Vagina (tissue), 2 donors: Measurements from ENCODE around the gene PRR19. TPM values are rescaled to one million over a fixed set of nuclear protein-coding genes. Genes with fewer than 3 reads are reported as not detected.

Experiments used
- DNase-seq, 2 donors: peaks; one replicate each; pipeline ENCODE4 v3.0.0-alpha.2; 2017; ENCODE audit errors: extremely low spot score in 2 of 2
- H3K27ac ChIP-seq: fragments of 200-600 bp; sonication (generic); one replicate; pipeline ENCODE4 v1.5.1; 2019
- H3K27me3 ChIP-seq: fragments of 200-600 bp; sonication (generic); one replicate; pipeline ENCODE4 v1.5.1; 2019
- H3K36me3 ChIP-seq, 2 donors: fragments of 200-600 bp; sonication (generic); one replicate each; pipeline ENCODE4 v1.5.1; 2017 to 2019
- H3K4me1 ChIP-seq: fragments of 200-600 bp; sonication (generic); one replicate; pipeline ENCODE4 v1.5.1; 2019
- H3K4me3 ChIP-seq, 2 donors: fragments of 200-600 bp; sonication (generic); 1 replicate in 1 of 2; 2 replicates in 1 of 2; pipeline ENCODE4 v1.5.1; 2016 to 2019
- H3K9me3 ChIP-seq: fragments of 200-600 bp; sonication (generic); one replicate; pipeline ENCODE4 v1.5.1; 2019
- POLR2A ChIP-seq, 2 donors: fragments of 450-650 bp; IDR thresholded peaks; one replicate each; pipeline ENCODE4 v1.6.1; 2017; ENCODE audit warnings: antibody characterized with exemption in 2 of 2, mild to moderate bottlenecking in 2 of 2, moderate library complexity in 2 of 2
- POLR2AphosphoS5 ChIP-seq, 2 donors: sonication (generic); formaldehyde crosslinking; IDR thresholded peaks; one replicate each; pipeline ENCODE4 v1.9.0; 2017; ENCODE audit warnings: antibody characterized with exemption in 2 of 2, mild to moderate bottlenecking in 2 of 2, low read depth in 1 of 2; ENCODE audit not compliant: insufficient read depth in 1 of 2
- intact Hi-C: fragments of 100-400 bp; cut with DNase I; formaldehyde crosslinking; loops from one replicate; pipeline ENCODE4 v1.15.1; 2023
- total RNA-seq: library from RNA; depleted of rRNA; stranded (reverse); fragments of >200 nt; gene quantifications from one replicate; pipeline ENCODE4 v1.2.3, GENCODE V29; 2016
- TF ChIP-seq, protein P1 (sequence below), 3 experiments: fragments of 450-650 bp in 2 of 3; fragments of 200-600 bp in 1 of 3; sonication (generic) in 1 of 3; IDR thresholded peaks; one replicate each; pipeline ENCODE4 v1.5.1; 2017 to 2019; ENCODE audit warnings: antibody characterized with exemption in 3 of 3, mild to moderate bottlenecking in 2 of 3, moderate library complexity in 2 of 3

Gene PRR19
- total RNA-seq, 1 donor from 2014 or later = not detected

DNA sequence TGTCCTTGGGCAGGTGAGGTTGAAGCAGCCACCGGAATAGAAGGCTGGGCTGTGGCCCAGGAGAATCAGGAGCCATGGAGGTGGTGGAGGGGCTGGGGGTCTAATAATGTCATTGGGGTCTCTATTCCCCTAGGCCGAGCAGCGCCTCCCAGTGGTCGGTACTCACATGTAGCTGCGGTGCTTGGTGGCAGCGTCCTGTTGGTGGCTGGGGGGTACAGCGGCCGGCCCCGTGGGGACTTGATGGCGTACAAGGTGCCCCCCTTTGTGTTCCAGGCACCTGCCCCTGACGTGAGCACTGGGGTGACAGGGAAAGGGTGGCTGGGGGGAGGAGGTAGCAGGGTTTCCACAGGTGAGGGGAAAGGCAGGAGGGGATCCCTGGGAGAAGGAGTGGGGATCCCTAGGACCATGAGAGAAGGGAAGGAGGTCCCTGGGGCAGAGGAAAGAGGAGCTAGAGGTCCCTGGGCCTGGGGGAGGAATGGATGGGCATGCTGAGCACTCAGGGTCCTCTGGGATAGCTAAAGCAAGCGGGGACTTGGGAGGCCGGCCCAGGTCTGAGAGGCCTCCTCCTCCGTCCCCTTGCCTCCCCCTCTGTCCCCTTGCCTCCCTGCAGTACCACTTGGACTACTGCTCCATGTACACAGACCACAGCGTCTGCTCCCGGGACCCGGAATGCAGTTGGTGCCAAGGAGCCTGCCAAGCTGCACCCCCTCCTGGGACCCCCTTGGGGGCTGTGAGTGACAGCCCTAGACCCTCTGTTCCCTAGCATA lies 41.6 kb downstream of the PRR19 start:
- H3K36me3 ChIP-seq = peaks cover 0 to 10% of the 10 kb centered on the region in 2 donors
- TF ChIP-seq POLR2A (IDR thresholded peaks at IDR 0.05) (no peak), POLR2AphosphoS5 (IDR thresholded peaks at IDR 0.05; ENCODE audit: insufficient read depth in 1 of 2, low read depth in 1 of 2) (no peak)
- TF ChIP-seq, protein P1, sequence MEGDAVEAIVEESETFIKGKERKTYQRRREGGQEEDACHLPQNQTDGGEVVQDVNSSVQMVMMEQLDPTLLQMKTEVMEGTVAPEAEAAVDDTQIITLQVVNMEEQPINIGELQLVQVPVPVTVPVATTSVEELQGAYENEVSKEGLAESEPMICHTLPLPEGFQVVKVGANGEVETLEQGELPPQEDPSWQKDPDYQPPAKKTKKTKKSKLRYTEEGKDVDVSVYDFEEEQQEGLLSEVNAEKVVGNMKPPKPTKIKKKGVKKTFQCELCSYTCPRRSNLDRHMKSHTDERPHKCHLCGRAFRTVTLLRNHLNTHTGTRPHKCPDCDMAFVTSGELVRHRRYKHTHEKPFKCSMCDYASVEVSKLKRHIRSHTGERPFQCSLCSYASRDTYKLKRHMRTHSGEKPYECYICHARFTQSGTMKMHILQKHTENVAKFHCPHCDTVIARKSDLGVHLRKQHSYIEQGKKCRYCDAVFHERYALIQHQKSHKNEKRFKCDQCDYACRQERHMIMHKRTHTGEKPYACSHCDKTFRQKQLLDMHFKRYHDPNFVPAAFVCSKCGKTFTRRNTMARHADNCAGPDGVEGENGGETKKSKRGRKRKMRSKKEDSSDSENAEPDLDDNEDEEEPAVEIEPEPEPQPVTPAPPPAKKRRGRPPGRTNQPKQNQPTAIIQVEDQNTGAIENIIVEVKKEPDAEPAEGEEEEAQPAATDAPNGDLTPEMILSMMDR (IDR thresholded peaks at IDR 0.05) = no peak
- H3K4me3 ChIP-seq = no peak overlapping the region
- H3K27me3 ChIP-seq = no peaks in the 10 kb centered on the region
- no peak overlapping the region for H3K27ac ChIP-seq
- DNase-seq = no peak
- H3K9me3 ChIP-seq = no peaks in the 10 kb centered on the region
- intact Hi-C loops = no loop called here
- H3K4me1 ChIP-seq = no peaks in the 10 kb centered on the region

DNA sequence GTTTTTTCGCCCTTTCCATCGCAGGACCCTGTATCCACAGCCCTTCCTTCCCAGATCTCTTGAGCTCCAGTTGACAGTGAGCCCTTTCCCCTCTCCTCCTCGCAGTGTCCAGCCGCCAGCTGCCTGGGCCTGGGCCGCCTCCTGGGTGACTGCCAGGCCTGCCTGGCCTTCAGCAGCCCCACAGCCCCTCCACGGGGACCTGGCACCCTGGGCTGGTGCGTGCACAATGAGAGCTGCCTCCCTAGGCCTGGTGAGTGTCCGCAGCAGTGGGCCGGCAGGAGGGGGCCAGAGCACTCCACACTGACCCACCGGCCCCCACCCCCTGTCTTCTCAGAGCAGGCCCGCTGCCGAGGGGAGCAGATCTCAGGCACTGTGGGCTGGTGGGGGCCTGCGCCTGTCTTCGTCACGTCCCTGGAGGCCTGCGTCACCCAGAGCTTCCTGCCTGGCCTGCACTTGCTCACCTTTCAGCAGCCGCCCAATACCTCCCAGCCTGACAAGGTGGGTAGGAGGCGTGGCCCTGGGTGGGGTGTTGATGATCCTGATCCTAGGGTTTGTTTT lies 42.5 kb downstream of the PRR19 start:
- TF ChIP-seq POLR2AphosphoS5 (IDR thresholded peaks at IDR 0.05; ENCODE audit: insufficient read depth in 1 of 2, low read depth in 1 of 2) = no peak
- no peak for TF ChIP-seq POLR2A (IDR thresholded peaks at IDR 0.05)
- TF ChIP-seq, protein P1 (IDR thresholded peaks at IDR 0.05) = no peak
- Histone ChIP-seq H3K4me1 (no peaks in the 10 kb centered on the region), H3K4me3 (no peak overlapping the region), H3K9me3 (no peaks in the 10 kb centered on the region), H3K36me3 (peaks cover 0 to 10% of the 10 kb centered on the region in 2 donors), H3K27ac (no peak overlapping the region), H3K27me3 (no peaks in the 10 kb centered on the region)
- intact Hi-C loops = no loop called here
- DNase-seq = no peak

DNA sequence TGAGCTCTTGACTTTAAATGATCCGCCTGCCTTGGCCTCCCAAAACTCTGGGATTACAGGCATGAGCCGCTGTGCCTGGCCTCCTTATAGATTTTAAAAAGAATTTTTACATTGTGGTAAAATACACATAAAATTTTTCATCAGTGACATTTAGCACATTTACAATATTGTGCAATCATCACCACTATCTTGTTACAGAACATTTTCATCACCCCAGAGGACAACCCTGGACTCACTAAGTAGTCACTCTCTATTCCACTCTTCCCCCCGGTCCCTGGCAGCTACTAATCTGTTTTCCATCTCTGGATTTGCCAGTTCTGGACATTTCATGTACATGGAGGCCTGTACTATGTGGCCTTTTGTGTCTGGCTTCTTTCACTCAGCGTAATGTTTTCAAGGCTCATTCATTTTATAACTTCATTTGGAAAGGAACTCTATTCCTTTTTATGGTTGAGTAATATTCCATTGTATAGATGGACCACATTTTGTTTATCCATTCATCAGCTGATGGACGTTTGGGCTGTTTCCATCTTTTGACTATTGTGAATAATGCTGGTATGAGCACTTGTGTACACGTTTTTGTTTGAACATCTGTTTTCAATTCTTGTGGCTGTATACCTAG lies 43.4 kb downstream of the PRR19 start:
- H3K9me3 ChIP-seq = no peaks in the 10 kb centered on the region
- H3K4me1 ChIP-seq = no peaks in the 10 kb centered on the region
- H3K27me3 ChIP-seq = no peaks in the 10 kb centered on the region
- H3K36me3 ChIP-seq = peaks cover 0 to 10% of the 10 kb centered on the region in 2 donors
- no peak overlapping the region for H3K4me3 ChIP-seq
- TF ChIP-seq POLR2AphosphoS5 (IDR thresholded peaks at IDR 0.05; ENCODE audit: insufficient read depth in 1 of 2, low read depth in 1 of 2) (no peak), POLR2A (IDR thresholded peaks at IDR 0.05) (no peak)
- TF ChIP-seq, protein P1 (IDR thresholded peaks at IDR 0.05) = no peak
- no peak overlapping the region for H3K27ac ChIP-seq
- intact Hi-C loops = no loop called here
- no peak for DNase-seq

DNA sequence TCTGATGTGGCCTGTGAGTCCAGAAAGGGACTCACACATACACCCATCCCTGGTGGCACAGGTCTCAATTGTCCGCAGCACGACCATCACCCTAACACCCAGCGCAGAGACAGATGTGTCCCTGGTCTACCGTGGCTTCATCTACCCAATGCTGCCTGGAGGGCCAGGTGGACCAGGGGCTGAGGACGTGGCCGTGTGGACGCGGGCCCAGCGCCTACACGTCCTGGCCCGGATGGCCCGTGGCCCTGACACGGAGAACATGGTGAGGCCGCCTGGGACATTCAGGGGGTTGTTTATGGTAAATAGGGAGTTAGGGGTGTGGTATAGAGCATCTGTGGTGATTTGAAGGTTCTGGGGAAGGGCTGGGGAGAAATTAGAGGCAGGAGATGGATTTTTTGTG lies 46.3 kb downstream of the PRR19 start:
- Histone ChIP-seq H3K9me3 (no peaks in the 10 kb centered on the region), H3K27ac (no peak overlapping the region), H3K4me3 (no peak overlapping the region), H3K4me1 (no peaks in the 10 kb centered on the region), H3K36me3 (peaks cover 0 to 16% of the 10 kb centered on the region in 2 donors), H3K27me3 (no peaks in the 10 kb centered on the region)
- intact Hi-C loops = no loop called here
- no peak for DNase-seq
- no peak for TF ChIP-seq POLR2A (IDR thresholded peaks at IDR 0.05)
- TF ChIP-seq, protein P1 (IDR thresholded peaks at IDR 0.05) = no peak
- no peak for TF ChIP-seq POLR2AphosphoS5 (IDR thresholded peaks at IDR 0.05; ENCODE audit: insufficient read depth in 1 of 2, low read depth in 1 of 2)
